GM19193 (cell line): ENCODE measurements around the gene SLC6A4.

Experiments used
- POLR2A ChIP-seq: IDR thresholded peaks from 4 replicates; pipeline ENCODE4 v1.6.1; 2011; ENCODE audit not compliant: insufficient read depth, insufficient read length; ENCODE audit errors: extremely low read depth

Gene SLC6A4

DNA sequence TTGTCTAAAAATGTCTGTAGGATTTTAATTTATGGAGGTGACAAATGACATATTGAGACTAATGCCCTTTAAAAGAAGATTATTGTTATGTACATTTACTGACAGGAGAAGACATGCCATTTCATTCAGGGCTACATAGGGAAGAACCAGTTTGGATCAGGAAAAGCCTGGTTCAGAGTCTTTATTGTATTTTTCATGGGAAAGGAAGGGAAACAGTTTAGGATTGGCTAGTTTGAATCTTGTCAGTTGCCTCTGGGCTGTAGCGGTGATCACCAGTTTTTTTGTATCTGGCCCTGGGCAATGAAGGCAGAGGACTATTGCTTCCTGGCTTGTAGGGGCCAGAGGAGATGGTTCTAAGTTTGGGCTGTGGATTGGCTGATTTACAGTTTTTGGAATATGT is 87.1 kb downstream of the SLC6A4 start:
- no peak for TF ChIP-seq POLR2A
